ENCODE data around the gene GANAB. TPM values are rescaled to one million over a fixed set of nuclear protein-coding genes. Genes with fewer than 3 reads are reported as not detected.

GANAB gene
- total and polyA plus RNA-seq, 2 of the 13 experiments (the other 11 are each of a cell fraction or from before 2014, with no cell fraction given): 99.5 to 234 TPM

- TF ChIP-seq ZNF468 (CRISPR knock-in tag; IDR thresholded peaks at IDR 0.05): no peak
- TF ChIP-seq ZBTB42 (CRISPR knock-in tag; IDR thresholded peaks at IDR 0.05): peak; percentile 66; the same call in 1 of the 2 replicates
- peak; percentile 96 for TF ChIP-seq MNT (IDR thresholded peaks at IDR 0.05)
- 0 out of 2 replicates have a peak, but pooled peaks have one; percentile 68 for TF ChIP-seq ZSCAN22 (CRISPR knock-in tag; IDR thresholded peaks at IDR 0.05)
- no peak for TF ChIP-seq ZNF691 (CRISPR knock-in tag; IDR thresholded peaks at IDR 0.05; ENCODE audit: borderline replicate concordance, low read depth)
- peak; percentile 89; the same call in 1 of the 2 replicates for TF ChIP-seq SMAD3 (CRISPR knock-in tag; IDR thresholded peaks at IDR 0.05)
- peak; percentile 46 for TF ChIP-seq HNRNPH1 (optimal IDR thresholded peaks at IDR 0.05; ENCODE audit: low read depth, low read length)
- TF ChIP-seq ZBTB38 (CRISPR knock-in tag; IDR thresholded peaks at IDR 0.05): peak; percentile 45
- peak; percentile 74; the same call in 1 of the 2 replicates for TF ChIP-seq MIXL1 (CRISPR knock-in tag; IDR thresholded peaks at IDR 0.05)
- peak; percentile 67 for TF ChIP-seq ZNF501 (CRISPR knock-in tag; IDR thresholded peaks at IDR 0.05)
- TF ChIP-seq ZNF580 (CRISPR knock-in tag; IDR thresholded peaks at IDR 0.05; ENCODE audit: borderline replicate concordance, low read depth): peak; percentile 90
- TF ChIP-seq ZFP36L2 (CRISPR knock-in tag; IDR thresholded peaks at IDR 0.05): peak; percentile 90; the same call in 1 of the 2 replicates
- peak in 1 of 2 experiments; percentile 75; a peak in 2 of 4 replicates for TF ChIP-seq ATF4 (CRISPR knock-in tag; IDR thresholded peaks at IDR 0.05)
- TF ChIP-seq ZNF275 (CRISPR knock-in tag; IDR thresholded peaks at IDR 0.05; ENCODE audit: borderline replicate concordance): peak; percentile 62; the same call in 1 of the 2 replicates
- TF ChIP-seq MYPOP (CRISPR knock-in tag; IDR thresholded peaks at IDR 0.05): peak; percentile 47; the same call in 1 of the 2 replicates
- TF ChIP-seq ZNF7 (CRISPR knock-in tag; IDR thresholded peaks at IDR 0.05): no peak
- peak; percentile 44; the same call in 1 of the 2 replicates for TF ChIP-seq ELK4 (CRISPR knock-in tag; IDR thresholded peaks at IDR 0.05; ENCODE audit: borderline replicate concordance)
- peak; percentile 55; the same call in 1 of the 2 replicates for TF ChIP-seq TSC22D2 (CRISPR knock-in tag; IDR thresholded peaks at IDR 0.05; ENCODE audit: borderline replicate concordance)
- no peak for TF ChIP-seq SP1 (IDR thresholded peaks at IDR 0.05)
- TF ChIP-seq SP1 (CRISPR knock-in tag; IDR thresholded peaks at IDR 0.05): peak; percentile 73
- no peak for TF ChIP-seq SRY (CRISPR knock-in tag; IDR thresholded peaks at IDR 0.05)
- peak; percentile 94 for TF ChIP-seq TBX2 (CRISPR knock-in tag; IDR thresholded peaks at IDR 0.05; ENCODE audit: borderline replicate concordance)
Observed at GRCh38 chr11:62621567-62622470, 24.6 kb downstream of the GANAB start, which contains the start of gene B3GAT3 (continued).
